Tibial nerve (tissue), 4 donors: ENCODE results near the gene COQ4. TPM values are rescaled to one million over a fixed set of nuclear protein-coding genes. Genes with fewer than 3 reads are reported as not detected.
A peak's percentile ranks its signal among the peaks of the same experiment; 100 is the strongest.

Experiments
- DNase-seq, 2 donors: peaks; one replicate each; pipeline ENCODE4 v3.0.0-alpha.2; 2019; ENCODE audit warnings: low spot score in 2 of 2
- H3K27ac ChIP-seq, 4 donors: fragments of 200-600 bp; sonication (generic) in 3 of 4; one replicate each; pipeline ENCODE4 v1.5.1; 2017 to 2019; ENCODE audit warnings: mild to moderate bottlenecking in 1 of 4
- H3K27me3 ChIP-seq, 2 donors: fragments of 200-600 bp; sonication (generic) in 1 of 2; one replicate each; pipeline versions ENCODE4 v1.5.1 to v1.6.0; 2017 to 2019
- H3K36me3 ChIP-seq, 3 donors: fragments of 200-600 bp; sonication (generic); one replicate each; pipeline ENCODE4 v1.5.1; 2018 to 2019
- H3K4me1 ChIP-seq, 4 donors: fragments of 200-600 bp; sonication (generic) in 3 of 4; one replicate each; pipeline ENCODE4 v1.5.1; 2017 to 2019
- H3K4me3 ChIP-seq, 4 donors: fragments of 200-600 bp; sonication (generic) in 3 of 4; one replicate each; pipeline ENCODE4 v1.5.1; 2017 to 2019; ENCODE audit warnings: mild to moderate bottlenecking in 1 of 4, moderate library complexity in 1 of 4
- H3K9me3 ChIP-seq, 4 donors: fragments of 200-600 bp; sonication (generic) in 3 of 4; one replicate each; pipeline ENCODE4 v1.5.1; 2017 to 2019
- CTCF ChIP-seq, 5 experiments: fragments of 200-600 bp in 3 of 5; fragments of 450-650 bp in 2 of 5; sonication (generic) in 3 of 5; IDR thresholded peaks; one replicate each; pipeline ENCODE4 v1.5.1; 2016 to 2019; ENCODE audit warnings: antibody characterized with exemption in 5 of 5, mild to moderate bottlenecking in 3 of 5, moderate library complexity in 2 of 5
- EP300 ChIP-seq, 2 donors: sonication (generic); formaldehyde crosslinking; IDR thresholded peaks; one replicate each; pipeline ENCODE4 v1.6.1; 2017; ENCODE audit warnings: antibody characterized with exemption in 2 of 2, mild to moderate bottlenecking in 1 of 2
- POLR2A ChIP-seq, 2 donors: fragments of 450-650 bp; IDR thresholded peaks; one replicate each; pipeline ENCODE4 v1.6.1; 2017; ENCODE audit warnings: antibody characterized with exemption in 2 of 2, mild to moderate bottlenecking in 2 of 2, moderate library complexity in 2 of 2
- WGBS, 2 donors: methylation state at CpG; one replicate each; pipeline ENCODE4 v1.1.5; 2018; 5-methylcytosine and 5-hydroxymethylcytosine counted together
- total RNA-seq, 4 donors: library from RNA; depleted of rRNA; stranded (reverse); fragments of >200 nt; gene quantifications; one replicate each; pipeline ENCODE4 v1.1.0, GENCODE V29; 2016

COQ4 gene
- 10 to 100 TPM; 50.5 to 71.7 (median 65.5) TPM for total RNA-seq

- H3K4me3 ChIP-seq: peak within 1 kb of the TSS; percentile 71 to 98 (median 78)
- H3K4me1 ChIP-seq: peaks cover 0 to 41% (median 21%) of the 10 kb centered on the region in 4 donors
- WGBS, 2 donors: 0 to 1% methylated on average over 29 to 80 of the region's 83 CpGs
- DNase-seq: peak; percentile 88 to 93
- TF ChIP-seq EP300 (IDR thresholded peaks at IDR 0.05) (peak in 1 of 2 donors; percentile 90), POLR2A (IDR thresholded peaks at IDR 0.05) (peak in 1 of 2 donors; percentile 42), CTCF (IDR thresholded peaks at IDR 0.05) (peak in 2 of 5 experiments; percentile 29 to 61)
- H3K27ac ChIP-seq: peak within 1 kb of the TSS; percentile 45 to 90 (median 84)
- no peaks in the 10 kb centered on the region for H3K27me3 ChIP-seq
- H3K36me3 ChIP-seq: peaks cover 0 to 48% (median 13%) of the 10 kb centered on the region in 3 donors
- no peaks in the 10 kb centered on the region for H3K9me3 ChIP-seq
Measured at GRCh38 chr9:128322404-128323211, at the start of gene COQ4, which contains the start of gene TRUB2. COQ4 (plus strand) TSS chr9:128322839; CDS start chr9:128322859, 20 bp downstream. TRUB2 (minus strand) TSS chr9:128322447; CDS start chr9:128322408, 39 bp downstream.

DNA sequence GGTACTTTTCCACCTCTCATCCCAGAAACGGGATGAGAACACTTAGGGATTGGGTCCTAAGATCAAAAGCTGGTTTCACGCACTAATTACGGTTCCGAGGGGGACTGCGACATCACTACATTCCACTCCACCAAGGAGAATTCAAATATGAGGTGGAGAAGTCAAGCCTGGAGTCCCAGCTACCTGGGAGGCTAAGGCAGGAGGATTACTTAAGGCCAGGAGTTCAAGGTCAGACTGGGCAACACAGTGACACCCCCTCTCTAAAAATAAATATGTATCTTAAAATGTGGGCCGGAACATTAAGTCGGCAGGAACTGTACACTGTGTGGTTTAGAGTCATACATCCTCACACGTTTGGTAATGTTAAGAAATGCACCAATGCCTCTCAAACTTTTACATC is 48.4 kb upstream of the COQ4 start:
- H3K27me3 ChIP-seq: no peaks in the 10 kb centered on the region
- no peaks in the 10 kb centered on the region for H3K9me3 ChIP-seq
- H3K36me3 ChIP-seq: peaks cover 0 to 43% (median 0%) of the 10 kb centered on the region in 3 donors
- 56 to 57% methylated on average over 7 to 8 of the region's 8 CpGs for WGBS, 2 donors
- peak overlapping the region in 1 of 4 donors; percentile 83 for H3K4me3 ChIP-seq
- no peak for TF ChIP-seq CTCF (IDR thresholded peaks at IDR 0.05)
- no peak for TF ChIP-seq EP300 (IDR thresholded peaks at IDR 0.05)
- no peak for TF ChIP-seq POLR2A (IDR thresholded peaks at IDR 0.05)
- no peak for DNase-seq
- H3K4me1 ChIP-seq: peaks cover 0 to 46% (median 21%) of the 10 kb centered on the region in 4 donors
- peak overlapping the region in 1 of 4 donors; percentile 12 for H3K27ac ChIP-seq

DNA sequence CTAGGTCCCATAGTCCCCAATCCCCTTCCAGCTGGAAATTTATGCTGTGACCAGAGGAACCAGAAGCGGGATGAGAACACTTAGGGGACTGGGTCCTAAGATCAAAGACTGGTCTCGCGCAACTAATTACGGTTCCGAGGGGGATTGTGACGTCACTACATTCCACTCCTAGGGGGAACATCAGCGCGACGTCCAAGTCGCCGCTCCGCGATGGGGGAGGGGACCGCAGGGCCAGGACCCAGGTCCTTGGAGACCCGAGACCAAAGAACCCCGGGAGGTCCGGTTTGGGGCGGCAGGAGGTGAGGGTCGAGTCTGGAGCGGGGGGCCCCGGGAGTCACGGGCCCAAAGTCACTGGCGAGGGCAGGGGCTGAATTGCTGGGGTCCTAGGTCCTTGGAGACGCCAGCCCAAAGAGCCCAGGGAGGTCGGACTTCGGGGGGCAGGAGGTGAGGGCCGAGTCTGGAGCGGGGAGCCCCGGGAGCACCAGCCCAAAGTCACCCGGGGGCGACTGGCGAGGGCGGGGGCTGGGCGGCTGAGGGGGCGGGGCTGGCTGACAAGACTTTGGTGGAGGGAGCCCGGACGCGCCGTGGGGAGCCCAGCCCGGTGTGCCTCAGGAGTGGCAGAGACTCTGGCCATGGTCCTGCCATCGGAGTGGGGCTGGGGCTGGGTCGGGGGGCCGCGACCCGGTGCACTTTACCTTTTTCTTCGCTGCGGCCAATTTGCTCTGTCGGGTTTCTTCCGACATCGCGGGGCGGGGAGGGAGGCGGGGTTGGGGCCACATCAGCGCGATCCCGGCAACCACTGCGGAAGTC is 47.2 kb upstream of the COQ4 start, which contains the start of gene GOLGA2:
Gene GOLGA2, minus strand, starts transcription at position 810 of the 810 bp plus-strand sequence. Its CDS starts 31 bp downstream, at position 779.
- peak in 1 of 2 donors; percentile 24 for DNase-seq
- Histone ChIP-seq H3K27ac (peak within 1 kb of the TSS; percentile 79 to 91 (median 90)), H3K9me3 (no peaks in the 10 kb centered on the region), H3K4me3 (peak within 1 kb of the TSS; percentile 83 to 91 (median 86)), H3K36me3 (peaks cover 0 to 36% (median 0%) of the 10 kb centered on the region in 3 donors), H3K4me1 (peaks cover 0 to 51% (median 21%) of the 10 kb centered on the region in 4 donors), H3K27me3 (no peaks in the 10 kb centered on the region)
- TF ChIP-seq EP300 (IDR thresholded peaks at IDR 0.05) (peak in 1 of 2 donors; percentile 6), CTCF (IDR thresholded peaks at IDR 0.05) (no peak)
- 2 to 4% methylated on average over 9 to 39 of the region's 57 CpGs for WGBS, 2 donors

DNA sequence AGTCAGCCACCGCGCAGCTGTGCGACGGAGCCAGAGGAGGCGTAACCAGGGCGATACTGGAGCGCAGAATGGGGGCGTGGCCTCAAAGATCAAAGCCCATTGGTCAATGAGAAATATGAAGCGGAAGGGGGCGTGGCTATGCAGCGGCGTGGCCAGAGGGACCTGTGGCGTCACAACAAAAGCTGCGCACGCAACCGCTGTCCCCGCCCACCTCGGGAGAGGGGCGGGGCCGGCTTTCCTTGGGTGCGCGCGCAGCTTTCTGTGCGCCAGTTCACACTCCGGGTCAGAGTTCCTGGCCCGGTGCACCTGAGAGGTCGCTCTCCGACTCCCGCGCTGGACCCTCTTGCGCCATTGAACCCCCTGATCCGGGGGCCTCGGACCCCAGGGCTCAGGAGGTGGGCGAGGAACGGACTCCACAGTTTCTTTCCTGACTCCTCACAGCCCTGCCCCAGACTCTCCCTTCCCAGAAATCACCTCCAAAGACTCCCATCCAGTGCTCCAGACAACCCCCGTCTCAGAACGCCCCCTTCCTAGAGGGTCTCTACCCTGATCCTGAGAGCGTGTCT is 46.5 kb upstream of the COQ4 start, which contains the start of gene SWI5:
Gene SWI5, plus strand, starts transcription at position 269 of the 566 bp plus-strand sequence.
- H3K9me3 ChIP-seq: no peaks in the 10 kb centered on the region
- 0% methylated on average over 25 to 32 of the region's 38 CpGs for WGBS, 2 donors
- H3K36me3 ChIP-seq: peaks cover 0 to 33% (median 0%) of the 10 kb centered on the region in 3 donors
- DNase-seq: peak; percentile 100
- TF ChIP-seq POLR2A (IDR thresholded peaks at IDR 0.05) (peak; percentile 61 to 93), EP300 (IDR thresholded peaks at IDR 0.05) (peak; percentile 95 to 97), CTCF (IDR thresholded peaks at IDR 0.05) (peak in 1 of 5 experiments; percentile 26)
- H3K27ac ChIP-seq: peak within 1 kb of the TSS; percentile 79 to 91 (median 90)
- H3K4me1 ChIP-seq: peaks cover 0 to 49% (median 21%) of the 10 kb centered on the region in 4 donors
- H3K4me3 ChIP-seq: peak within 1 kb of the TSS; percentile 83 to 91 (median 86)
- H3K27me3 ChIP-seq: no peaks in the 10 kb centered on the region
